RWPE1 (cell line): ENCODE data around the gene RIC8A.

Experiments
- CTCF ChIA-PET: fragments of 350-600 bp; sonication (Branson Sonifier 250); formaldehyde crosslinking; extraction: SDS; loops from one replicate; lab custom pipeline; 2021; lab: Yijun Ruan, JAX
- POLR2A ChIA-PET: fragments of 400-600 bp; formaldehyde crosslinking; extraction: SDS; loops from one replicate; lab custom pipeline; 2020; ENCODE audit warnings: antibody characterized with exemption; ENCODE audit not compliant: low non-redundant PET; lab: Yijun Ruan, JAX
- DNase-seq: peaks from one replicate; pipeline ENCODE4 v3.0.0; 2012; ENCODE audit warnings: low spot score
- H3K27ac ChIP-seq: fragments of 450-650 bp; 2 replicates; pipeline ENCODE4 v1.5.1; 2017
- TF ChIP-seq, protein P1 (sequence below): fragments of 450-650 bp; conservative IDR thresholded peaks from 2 replicates; pipeline ENCODE4 v1.5.1; 2017; ENCODE audit warnings: low read depth, mild to moderate bottlenecking

Gene RIC8A

DNA sequence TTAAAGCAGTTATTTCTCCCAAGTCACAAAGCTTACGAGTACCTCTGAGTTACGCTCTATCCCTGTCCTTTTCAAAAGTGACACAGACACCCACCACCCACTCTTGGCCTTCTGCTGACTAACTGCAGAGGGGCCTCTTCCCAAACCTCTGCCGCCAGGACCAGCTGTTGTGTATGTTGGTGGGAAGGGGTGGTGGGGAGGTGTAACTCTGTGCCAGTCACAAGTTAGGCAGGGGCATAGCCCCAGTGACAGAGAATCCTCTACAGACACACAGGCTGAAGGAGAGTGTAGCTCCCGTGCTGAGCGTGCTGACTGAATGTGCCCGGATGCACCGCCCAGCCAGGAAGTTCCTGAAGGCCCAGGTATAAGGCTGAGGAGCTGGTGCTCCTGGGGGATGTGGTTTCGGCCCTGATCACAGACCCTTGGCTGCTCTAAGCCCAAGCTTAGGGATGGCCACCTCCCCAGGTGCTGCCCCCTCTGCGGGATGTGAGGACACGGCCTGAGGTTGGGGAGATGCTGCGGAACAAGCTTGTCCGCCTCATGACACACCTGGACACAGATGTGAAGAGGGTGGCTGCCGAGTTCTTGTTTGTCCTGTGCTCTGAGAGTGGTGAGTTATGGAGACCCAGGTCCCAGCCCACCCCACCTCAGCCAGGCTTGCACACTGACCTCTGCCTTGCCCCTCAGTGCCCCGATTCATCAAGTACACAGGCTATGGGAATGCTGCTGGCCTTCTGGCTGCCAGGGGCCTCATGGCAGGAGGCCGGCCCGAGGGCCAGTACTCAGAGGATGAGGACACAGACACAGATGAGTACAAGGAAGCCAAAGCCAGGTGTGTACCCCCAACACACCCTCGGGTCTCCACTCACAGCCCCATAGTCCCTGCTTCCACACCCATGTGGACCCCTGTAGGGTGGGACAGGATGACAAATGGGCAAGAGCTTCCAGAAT, 4.9 kb downstream of the RIC8A start:
- ChIA-PET POLR2A (no interaction called here), CTCF (interaction anchor here (0.6 kb wide), 2 partner anchors 9 to 92 kb away, joined by 3 to 6 read pairs; no protein-coding TSS in a partner anchor)
- TF ChIP-seq, protein P1, sequence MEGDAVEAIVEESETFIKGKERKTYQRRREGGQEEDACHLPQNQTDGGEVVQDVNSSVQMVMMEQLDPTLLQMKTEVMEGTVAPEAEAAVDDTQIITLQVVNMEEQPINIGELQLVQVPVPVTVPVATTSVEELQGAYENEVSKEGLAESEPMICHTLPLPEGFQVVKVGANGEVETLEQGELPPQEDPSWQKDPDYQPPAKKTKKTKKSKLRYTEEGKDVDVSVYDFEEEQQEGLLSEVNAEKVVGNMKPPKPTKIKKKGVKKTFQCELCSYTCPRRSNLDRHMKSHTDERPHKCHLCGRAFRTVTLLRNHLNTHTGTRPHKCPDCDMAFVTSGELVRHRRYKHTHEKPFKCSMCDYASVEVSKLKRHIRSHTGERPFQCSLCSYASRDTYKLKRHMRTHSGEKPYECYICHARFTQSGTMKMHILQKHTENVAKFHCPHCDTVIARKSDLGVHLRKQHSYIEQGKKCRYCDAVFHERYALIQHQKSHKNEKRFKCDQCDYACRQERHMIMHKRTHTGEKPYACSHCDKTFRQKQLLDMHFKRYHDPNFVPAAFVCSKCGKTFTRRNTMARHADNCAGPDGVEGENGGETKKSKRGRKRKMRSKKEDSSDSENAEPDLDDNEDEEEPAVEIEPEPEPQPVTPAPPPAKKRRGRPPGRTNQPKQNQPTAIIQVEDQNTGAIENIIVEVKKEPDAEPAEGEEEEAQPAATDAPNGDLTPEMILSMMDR, result no peak
- no peak for DNase-seq
- peak overlapping the region; percentile 62 for H3K27ac ChIP-seq

DNA sequence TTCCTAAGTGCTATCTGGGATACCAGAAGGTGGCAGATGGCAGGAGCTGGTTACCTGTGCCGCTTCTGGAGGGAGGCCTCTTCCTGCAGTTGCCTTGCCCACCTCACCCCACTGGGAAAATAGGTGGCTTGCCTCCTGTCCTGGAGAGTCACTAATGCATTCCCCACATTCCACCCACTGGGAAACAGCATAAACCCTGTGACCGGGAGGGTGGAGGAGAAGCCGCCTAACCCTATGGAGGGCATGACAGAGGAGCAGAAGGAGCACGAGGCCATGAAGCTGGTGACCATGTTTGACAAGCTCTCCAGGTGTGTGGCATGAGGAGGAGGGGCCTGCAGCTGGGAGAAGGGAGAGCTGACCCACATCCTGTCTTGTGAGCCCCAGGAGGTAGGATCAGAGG, 5.6 kb downstream of the RIC8A start:
- H3K27ac ChIP-seq, result peak overlapping the region; percentile 62
- ChIA-PET POLR2A (no interaction called here), CTCF (interaction anchor here (1.0 kb wide), 1 partner anchor 37 kb away, joined by 3 read pairs; no protein-coding TSS in a partner anchor)
- no peak for DNase-seq
- TF ChIP-seq, protein P1, result no peak

DNA sequence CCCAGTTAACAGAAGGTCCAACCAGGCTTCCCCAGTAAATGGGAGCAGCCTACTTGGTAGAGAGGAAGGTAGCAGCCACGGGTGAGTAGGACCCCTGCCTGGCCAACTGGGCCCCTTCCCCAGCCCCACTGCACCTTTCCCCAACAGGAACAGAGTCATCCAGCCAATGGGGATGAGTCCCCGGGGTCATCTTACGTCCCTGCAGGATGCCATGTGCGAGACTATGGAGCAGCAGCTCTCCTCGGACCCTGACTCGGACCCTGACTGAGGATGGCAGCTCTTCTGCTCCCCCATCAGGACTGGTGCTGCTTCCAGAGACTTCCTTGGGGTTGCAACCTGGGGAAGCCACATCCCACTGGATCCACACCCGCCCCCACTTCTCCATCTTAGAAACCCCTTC, 6.6 kb downstream of the RIC8A start:
- TF ChIP-seq, protein P1, result no peak
- ChIA-PET POLR2A (no interaction called here), CTCF (interaction anchor here (0.6 to 1.0 kb wide), 2 partner anchors 36 to 1480 kb away, joined by 3 read pairs; no protein-coding TSS in a partner anchor)
- peak overlapping the region; percentile 62 for H3K27ac ChIP-seq
- DNase-seq, result no peak

DNA sequence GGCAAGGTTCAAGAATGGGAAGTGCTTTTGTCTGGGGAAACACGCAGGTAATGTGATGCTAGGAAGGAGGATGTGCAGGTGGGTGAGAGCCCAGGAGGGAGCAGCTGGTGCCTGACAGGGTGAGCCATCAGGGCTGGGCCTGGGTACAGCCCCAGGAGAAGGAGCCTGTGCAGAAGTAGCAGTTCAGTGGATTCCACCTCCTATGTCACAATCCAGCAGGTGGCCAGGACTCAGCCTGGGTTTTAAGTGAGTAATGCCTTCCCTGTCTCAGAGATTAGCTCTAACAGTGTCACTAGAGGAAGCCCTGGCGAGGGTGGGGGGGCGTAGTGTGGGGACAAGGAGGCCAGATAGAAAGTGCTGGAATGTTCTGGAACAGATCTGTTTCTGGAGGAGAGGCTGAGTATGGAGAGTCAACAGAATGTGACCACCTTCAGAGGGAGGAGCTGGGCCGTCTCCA, 8.1 kb downstream of the RIC8A start:
- ChIA-PET POLR2A (interaction anchor here (0.6 kb wide), 2 partner anchors 8 to 146 kb away, joined by 3 read pairs; partner anchors contain the start of genes BET1L and RIC8A), CTCF (interaction anchor here (0.7 kb wide), 1 partner anchor 9 kb away, joined by 3 read pairs; no protein-coding TSS in a partner anchor)
- peak overlapping the region; percentile 62 for H3K27ac ChIP-seq
- TF ChIP-seq, protein P1, result no peak
- DNase-seq, result no peak

DNA sequence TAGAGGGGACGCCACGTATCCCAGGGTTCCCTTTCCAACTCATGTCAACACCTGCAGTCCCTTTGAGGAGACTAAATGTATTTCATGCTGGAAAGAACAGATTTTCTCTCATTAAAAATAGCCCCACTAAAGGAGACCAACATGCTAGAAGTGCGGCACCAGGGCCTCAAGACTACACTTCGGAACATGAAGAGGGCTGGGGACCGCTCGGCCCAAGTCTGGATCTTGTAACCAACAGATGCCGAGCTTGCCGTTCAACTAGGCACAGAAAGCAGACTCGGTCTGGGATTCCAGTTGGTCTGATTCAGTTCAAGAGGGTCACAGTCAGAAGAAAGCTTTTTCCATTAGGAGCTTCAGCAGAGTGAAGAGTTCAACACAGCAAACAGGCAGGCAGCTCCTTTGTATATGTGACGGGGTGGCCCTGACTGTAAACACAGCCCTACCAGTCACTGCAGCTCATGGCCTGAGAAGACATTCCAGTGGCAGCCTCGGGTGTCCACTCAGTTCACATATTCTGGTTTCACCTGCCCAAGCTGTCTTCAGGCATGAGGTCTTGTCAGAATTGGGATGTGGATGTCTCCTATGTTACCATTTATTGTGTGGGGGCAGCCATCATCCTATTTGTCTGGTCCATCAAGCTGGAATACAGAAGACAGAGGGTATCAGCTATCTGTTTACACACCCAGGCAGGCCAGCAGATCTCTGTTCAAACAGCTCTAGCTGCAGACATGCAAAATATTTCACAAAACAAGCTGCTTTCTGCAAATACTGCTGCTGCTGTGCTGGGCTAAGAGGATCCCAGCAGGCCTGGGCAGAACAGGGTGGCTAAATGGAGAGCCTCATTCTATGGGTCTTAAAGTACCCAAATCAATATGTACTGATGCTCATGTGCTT, 8.8 kb downstream of the RIC8A start:
- ChIA-PET POLR2A (interaction anchor here (0.6 to 0.8 kb wide), 3 partner anchors 9 to 146 kb away, joined by 3 read pairs; partner anchors contain the start of genes BET1L and RIC8A), CTCF (no interaction called here)
- peak overlapping the region; percentile 62 for H3K27ac ChIP-seq
- TF ChIP-seq, protein P1, result no peak
- no peak for DNase-seq

DNA sequence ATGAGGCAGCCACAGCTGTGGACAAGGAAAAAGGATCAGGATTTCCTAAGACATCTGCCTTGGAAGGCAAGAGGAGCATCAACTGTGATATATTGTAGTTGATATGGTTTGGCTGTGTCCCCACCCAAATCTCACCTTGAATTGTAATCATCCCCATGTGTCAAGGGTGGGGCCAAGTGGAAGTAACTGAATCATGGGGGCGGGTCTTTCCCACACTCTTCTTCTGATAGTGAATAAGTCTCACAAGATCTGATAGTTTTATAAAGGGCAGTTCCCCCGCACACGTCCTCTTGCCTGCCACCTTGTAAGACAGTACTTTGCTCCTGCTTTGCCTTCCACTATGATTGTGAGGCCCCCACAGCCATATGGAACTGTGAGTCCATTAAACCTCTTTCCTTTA, 10.2 kb downstream of the RIC8A start:
- POLR2A ChIA-PET, result interaction anchor here (0.6 kb wide), 1 partner anchor 199 kb away, joined by 5 read pairs; no protein-coding TSS in a partner anchor

More for the DNA sequence above, 10.2 kb downstream of the RIC8A start:
- DNase-seq, result no peak
- H3K27ac ChIP-seq, result peak overlapping the region; percentile 62
- TF ChIP-seq, protein P1, result no peak
- CTCF ChIA-PET, result no interaction called here
